GM18499 (cell line): ENCODE measurements around the gene RTN3.
"Not testable (repeated sequence)": the region's sequence is repeated elsewhere in the genome, so short reads cannot be mapped to it uniquely, and the experiment has no call there.

Experiments used
- ATAC-seq: cut with Tn5 transposase; IDR thresholded peaks from one replicate; pipeline ENCODE4 v1.9.1; 2021; ENCODE audit warnings: moderate number of reproducible peaks; ENCODE audit not compliant: insufficient read depth, unreplicated experiment

The RTN3 gene

DNA sequence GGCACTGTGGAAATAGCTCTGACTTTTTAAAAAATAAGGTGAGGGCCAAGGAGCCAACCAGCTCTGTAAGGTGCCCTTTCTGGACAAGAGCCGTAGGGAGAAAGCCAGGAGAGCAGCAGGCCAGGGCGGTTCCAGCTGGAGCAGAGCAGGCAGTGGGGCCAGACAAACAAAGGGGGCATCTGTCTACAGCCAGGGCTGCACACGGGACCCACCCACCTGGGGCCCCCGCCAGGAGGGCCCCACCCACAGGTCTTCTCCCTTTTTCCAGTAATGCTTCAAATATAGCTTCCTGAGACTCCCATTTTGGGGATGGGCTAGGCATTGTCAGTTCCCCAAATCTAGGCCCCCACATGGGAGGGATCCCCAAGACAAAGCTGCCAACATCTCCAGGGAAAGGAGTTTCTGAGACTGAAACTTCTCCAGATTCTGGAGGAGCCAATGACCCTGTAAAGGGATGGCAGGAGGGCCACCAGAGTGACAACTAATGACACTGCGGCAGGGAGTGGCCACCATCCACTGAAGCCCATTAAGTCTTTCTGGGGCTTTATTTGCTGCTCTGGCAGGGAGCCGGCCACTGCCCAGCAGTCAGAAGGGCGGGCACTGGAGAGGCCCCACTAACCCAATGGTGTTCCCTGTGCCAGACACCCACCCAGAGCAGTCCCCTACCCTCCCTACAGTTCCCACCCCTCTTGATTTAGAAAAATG is 85.4 kb downstream of the RTN3 start:
- ATAC-seq = no peak

DNA sequence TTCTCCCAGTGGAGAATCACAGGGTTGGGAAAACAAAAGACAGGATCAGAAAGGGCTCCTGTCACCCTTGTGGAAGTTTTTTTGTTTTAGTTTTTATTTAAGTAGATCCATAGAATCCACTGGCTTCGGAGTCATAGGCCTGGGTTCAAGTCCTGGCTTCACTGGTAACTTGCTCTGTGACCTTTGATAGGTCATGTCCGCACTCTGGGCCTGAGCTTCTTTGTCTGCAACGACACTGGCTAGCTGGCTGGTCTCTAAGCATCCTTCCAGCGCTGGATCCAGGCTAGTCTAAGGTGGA is 85.9 kb downstream of the RTN3 start:
- no peak for ATAC-seq

DNA sequence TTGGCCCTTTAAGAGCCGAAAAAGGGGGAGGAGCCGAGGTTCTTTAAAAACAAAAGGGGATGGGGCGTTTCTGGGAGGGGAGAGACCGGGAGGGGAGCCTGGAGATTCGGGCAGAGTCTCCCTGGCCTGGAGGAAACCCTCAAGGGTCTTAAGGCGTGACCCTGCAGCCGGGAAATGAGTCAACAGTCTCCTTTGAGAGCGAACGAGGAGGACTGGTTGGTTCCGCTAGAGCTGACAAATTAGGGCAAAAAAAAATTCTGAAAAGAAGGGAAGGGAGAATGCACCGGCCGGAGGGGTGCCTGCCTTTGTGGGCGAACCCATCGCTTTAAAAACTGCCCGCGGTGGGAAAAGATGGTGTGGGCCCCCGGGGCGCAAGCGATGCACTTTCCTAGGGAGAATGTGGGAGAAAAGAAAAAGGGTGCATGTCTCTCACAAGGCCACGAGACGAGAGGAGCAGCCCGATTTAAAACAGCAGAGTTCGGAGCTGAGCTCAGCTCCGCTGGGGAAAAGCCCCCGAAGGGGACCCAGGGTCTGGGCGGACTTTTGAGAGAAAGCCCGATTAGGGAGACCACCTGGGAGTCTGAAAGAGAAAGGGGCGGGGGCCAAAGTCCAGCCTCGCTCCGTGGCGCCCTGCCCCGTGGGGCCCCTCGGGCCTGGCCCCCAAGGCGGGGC is 86.4 kb downstream of the RTN3 start:
- ATAC-seq = no peak

DNA sequence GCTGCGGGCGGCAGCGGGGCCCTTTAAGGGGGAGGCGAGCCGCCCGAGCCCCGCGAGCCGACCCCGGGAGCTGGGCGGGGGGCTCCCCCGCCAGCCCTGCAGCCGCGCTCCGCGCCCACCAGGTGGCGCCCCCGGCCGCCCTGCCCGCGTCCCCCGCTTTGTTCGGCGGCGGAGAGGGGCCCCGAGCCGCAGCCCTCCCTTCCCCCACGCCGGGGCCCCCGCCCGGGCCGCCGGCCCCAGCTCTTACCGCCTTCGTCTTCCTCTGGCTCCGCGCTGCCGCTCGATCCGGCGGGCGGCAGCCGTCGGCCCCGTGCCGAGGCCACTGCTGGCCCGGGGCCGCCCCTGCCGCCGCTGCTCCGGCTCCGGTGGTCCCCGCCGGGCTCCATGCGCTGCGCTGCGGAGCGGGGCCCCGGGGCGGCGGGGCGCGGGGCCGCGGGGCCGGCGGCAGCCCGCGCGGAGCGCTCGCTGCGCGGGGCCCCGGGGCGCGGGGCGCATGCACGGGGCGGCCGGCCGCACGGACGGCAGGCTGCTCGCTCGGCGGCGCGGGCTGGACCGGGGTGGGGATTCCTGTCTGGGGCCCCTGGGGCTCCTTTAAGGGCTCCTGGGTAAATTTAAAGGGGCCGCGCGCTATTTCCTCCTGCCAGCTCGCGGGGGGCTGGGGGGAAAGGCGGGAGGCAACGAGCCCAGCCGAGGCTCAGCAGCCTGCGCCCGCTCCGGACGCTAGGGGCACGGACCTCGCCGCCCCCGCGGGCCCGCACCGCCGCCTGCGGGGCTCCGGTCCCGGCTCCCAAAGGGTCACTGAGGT is 87.1 kb downstream of the RTN3 start, which contains the start of gene ZFTA:
TSS of gene ZFTA (minus strand) at position 539 of the 805 bp plus-strand sequence. CDS start at position 386, 153 bp downstream.
- no peak for ATAC-seq

DNA sequence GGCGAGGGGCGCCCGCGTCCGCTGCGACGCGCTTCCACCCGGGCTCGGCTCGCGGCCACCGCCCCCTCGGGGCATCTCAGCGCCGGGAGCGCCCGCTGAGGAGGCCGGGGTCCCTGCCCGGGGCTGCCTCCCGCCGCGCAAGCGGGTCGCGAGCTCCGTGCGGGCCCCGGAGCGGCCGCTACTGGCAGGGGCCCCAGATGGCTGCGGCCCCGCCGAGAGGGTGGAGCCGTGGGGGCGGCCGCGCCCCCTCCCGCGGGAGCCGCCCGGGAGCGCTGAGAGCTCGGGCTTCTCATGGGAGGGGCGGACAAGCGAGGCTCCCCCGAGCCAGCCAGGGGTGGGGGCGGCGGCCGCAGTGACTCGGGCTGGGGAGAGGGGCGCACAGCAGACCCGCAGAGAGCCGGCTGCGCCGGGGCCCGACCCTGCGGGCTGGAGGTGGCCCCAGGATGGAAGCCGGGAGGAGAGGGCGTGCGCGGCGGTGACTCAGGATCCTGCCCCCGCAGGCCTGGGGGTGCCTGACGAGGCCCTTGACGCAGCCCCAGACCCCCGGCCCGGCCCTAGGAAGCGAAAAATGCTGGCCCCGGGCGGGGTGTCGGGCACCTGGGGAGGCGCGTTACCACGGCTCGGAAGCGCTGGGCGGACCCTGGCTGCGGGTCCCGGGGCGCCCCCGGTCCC is 87.9 kb downstream of the RTN3 start:
- no peak for ATAC-seq

DNA sequence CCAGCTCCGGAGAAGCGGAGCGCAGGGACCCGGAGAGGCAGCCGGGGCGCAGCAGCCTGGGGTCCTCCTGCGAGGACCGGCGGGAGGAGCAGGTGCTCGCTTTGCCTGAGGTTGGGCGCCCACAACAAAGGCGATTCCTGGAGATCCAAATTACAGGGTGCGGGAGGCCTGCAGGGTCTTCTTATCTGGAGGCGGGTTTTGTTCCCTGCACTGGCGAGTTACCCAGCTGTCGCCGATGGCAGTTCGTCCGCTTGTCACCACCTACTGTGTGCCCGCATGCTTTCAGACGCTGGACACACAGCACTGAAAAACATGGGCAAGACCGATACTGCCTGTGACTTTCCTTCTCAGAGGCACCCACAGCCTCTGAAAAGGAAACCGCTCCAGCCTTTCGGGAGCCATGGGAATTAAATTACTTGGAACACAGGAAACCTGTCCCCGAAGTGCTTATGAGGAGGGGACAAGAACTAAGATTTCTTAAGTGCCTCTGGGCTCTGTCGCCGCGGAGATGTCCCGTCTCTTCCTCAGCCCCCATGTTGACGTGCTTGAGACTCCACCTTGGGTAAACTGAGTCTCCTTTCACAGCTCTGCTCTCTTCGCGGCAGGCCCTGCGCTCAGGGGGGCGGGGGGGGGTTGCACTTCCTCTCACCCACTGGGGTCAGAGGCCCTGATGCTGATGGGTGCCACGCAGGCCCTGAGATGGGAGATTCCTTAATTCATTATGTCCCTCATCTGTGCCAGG is 88.6 kb downstream of the RTN3 start:
- no peak for ATAC-seq

DNA sequence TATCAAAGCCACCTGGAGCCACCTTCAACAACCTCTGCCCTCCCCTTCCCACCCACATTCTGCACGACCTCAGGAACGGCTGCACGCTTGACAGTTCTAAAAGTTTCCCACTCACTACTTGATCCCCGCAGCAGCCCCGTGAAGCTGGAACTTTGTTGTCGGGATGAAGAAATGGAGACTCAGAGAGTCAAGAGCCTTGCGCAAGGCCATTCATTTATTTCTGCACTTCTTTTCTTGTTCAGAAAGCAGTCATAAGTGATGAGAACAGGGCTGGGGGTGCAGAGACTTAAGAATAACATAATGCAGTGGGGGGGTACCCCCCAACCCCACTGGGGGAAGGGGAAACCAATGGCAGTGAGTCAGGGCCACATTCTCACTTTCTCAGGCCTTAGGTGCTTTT is 89.5 kb downstream of the RTN3 start:
- no peak for ATAC-seq

DNA sequence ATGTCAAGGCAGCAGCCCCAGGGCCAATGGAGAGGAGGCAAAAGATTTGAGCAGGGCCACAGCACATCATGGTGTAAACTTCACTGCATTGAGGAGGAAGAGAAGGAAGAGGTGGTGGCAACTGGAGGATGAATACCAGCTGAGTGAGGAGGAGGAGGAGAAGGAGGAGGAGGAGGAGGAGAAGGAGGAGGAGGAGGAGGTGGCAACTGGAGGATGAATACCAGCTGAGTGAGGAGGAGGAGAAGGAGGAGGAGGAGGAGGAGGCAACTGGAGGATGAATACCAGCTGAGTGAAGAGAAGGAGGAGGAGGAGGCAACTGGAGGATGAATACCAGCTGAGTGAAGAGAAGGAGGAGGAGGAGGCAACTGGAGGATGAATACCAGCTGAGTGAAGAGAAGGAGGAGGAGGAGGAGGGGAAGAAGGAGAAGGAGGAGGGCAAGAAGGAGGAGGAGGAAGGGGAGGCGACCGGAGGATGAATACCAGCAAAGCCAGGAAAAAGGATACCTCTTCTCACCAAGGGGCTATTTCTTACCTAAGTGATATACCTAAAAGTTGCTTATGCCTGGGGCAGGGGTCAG is 90.5 kb downstream of the RTN3 start:
- ATAC-seq = not testable (repeated sequence)

DNA sequence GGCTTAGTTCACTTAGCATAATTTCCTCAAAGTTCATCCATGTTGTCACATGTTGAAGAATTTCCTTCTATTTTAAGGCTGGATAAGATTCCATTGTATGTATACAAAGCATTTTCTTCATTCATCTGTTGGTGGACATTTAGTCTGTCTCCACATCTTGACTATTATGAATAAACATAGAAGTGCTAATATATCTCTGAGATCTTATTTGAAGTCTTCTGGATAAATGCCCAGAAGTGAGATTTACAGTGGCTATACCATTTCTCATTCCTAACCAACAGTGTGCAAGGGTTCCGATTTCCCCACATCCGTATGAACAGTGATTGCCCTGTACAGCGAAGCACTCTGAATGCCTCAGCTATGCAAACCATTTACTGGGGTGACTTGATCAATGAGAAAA is 93.9 kb downstream of the RTN3 start:
- ATAC-seq = no peak

DNA sequence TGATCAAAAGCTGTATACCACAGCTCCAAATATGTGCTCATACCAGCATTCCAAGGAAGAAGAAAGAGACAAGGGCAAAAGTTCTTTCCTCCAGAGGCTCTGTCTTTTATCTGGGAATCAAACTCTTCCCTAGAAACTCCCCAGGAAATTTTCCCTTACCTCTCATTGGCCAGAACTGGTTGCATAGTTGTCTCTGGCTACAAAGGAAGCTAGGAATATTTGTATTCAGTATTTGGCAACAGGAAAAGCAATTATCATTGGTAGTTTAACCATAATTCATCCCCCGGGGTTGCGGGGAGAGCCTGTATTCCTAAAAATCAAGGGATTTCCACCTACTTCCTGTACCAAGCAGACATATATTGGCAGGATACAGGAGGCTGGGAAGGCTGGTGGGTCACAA is 97.7 kb downstream of the RTN3 start:
- ATAC-seq = no peak

DNA sequence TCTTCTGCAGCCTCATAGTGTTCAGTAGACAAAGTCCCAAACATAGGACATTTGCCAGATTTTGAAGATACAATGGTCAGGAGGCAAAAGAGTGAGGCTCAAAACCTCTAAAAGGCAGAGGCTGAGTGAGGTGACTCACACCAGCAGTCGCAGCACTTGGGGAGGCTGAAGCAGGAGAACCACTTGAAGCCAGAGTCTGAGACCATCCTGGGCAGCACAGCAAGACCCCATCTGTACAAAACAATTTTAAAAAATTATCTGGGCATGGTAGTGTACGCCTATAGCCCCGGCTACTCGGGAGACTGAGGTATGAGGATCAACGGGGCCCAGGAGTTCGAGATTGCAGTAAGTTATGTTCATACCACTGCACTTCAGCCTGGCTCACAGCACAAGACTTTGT is 101.4 kb downstream of the RTN3 start:
- no peak for ATAC-seq

DNA sequence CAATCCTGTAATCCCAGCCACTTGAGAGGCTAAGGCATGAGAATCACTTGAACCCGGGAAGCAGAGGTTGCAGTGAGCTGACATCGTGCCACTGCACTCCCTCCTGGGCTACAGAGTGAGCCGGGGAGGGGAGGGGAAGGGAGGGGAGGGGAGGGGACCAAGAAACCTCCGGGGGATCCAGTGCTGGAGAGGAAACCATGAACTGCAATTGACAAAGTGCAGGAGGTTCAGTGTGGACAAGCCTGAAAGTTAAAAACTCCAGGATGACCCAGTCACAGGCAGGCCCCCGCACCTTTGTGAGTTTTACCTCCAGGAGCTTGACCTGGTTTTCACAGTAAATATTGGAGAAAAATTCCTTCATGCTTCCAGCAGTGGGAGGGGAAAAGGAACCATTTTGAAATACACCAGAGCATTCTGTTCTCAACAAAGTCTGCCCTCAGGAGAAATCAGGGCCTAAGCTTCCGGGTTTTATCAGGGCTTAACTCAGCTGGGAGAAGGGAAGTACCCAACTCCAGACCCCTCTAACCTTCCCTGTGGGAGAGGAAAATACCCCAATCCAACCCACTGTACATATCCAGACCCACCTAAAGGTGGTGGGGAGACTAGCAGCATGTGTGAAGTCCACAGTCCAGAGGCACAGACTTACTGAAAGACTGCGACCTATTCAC is 102.8 kb downstream of the RTN3 start:
- no peak for ATAC-seq

DNA sequence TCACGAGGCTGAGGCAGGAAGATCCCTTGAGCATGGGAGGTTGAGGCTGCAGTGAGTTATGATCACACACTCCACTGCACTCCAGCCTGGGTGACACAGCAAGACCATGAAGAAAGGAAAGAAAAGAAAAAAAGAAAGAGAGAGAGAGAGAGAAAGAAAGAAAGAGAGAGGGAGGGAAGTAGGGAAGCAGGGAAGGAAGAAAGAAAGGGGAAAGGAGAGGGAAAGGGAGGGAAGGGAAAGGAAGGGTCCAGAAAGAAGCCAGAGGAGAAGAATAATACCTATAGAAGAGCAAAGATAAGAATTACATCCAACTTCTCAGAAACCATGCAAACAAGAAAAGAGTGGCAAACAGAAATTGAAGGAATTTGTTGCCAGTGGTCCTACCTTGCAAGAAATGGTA is 104.5 kb downstream of the RTN3 start:
- no peak for ATAC-seq

DNA sequence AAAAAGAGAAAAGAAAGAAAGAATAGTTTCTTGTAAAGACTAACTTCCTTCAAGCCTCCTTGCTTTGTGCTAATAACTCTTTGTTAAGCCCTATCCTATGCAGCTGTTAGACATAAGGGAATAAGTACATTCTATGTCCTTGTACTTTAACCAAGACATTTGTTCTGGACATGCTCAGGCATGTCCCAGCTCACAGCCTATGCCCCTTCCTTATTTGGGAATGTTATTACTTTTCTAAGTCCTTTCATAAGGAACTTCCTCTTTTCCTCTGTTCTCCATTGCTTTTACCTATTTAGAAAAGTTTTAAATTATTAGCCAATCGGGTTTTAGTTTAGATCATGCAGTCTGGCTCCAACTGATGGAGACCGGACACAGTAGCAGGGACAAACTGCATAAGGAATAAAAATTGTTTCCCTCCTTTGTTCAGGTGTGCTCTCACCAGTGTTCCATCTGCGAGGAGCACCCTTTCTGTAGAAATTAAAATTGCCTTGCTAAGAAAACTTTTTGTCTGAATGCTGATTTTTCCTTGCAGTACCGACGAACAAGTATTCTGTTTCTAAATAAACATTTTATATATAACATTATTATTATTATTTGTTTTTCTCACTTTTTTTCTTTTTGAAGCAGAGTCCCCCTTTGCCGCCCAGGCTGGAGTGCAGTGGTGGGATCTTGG is 110.3 kb downstream of the RTN3 start:
- ATAC-seq = no peak

DNA sequence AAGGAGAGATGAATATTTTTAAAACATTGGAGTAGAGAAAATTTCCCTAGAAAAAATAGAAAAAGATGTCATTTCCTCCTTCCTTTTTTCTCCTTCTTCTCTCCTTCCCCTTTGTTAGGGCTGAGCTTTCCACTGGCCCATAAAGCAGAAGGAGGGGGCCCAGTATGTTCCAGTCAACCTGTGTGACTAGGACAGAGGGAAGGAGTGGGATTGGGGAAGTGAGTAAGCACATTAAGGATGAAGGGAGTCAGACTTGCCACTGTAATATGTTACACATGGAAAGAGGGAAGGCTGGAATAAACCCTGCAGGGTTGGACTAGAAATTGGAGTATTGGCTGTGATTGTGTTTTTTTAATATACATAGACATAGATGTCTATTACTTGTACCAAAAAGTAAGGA is 111.9 kb downstream of the RTN3 start:
- ATAC-seq = no peak

DNA sequence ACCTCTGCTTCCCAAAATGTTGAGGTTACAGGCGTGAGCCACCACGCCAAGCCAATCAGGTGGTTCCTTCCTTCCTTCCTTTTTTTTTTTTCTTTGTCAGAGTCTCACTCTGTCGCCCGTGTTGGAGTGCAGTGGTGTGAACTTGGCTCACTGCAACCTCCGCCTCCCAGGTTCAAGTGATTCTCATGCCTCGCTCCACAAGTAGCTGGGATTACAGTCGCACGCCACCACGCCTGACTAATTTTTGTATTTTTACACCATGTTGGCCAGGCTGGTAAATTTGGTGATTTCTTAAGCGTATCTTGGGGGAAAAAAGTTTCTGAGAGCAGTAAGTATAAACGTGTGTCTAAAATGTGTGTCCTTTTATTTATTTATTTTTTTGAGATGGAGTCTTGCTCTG is 113.8 kb downstream of the RTN3 start:
- no peak for ATAC-seq

DNA sequence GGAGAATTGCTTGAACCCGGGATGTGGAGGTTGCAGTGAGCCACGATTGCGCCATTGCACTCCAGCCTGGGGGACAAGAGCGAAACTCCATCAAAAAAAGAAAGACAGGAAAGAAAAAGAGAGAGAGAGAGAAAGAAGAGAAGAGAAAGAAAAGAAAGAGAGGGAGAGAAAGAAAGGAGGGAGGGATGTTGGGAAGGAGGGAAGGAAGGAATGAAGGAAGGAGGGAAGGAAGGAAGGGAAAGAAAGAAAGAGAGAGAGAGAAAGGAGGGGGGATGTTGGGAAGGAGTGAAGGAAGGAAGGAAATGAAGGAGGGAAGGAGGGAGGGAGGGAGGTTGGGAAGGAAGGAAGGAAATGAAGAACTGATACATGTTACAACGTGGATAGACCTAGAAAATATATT is 119.6 kb downstream of the RTN3 start:
- no peak for ATAC-seq

DNA sequence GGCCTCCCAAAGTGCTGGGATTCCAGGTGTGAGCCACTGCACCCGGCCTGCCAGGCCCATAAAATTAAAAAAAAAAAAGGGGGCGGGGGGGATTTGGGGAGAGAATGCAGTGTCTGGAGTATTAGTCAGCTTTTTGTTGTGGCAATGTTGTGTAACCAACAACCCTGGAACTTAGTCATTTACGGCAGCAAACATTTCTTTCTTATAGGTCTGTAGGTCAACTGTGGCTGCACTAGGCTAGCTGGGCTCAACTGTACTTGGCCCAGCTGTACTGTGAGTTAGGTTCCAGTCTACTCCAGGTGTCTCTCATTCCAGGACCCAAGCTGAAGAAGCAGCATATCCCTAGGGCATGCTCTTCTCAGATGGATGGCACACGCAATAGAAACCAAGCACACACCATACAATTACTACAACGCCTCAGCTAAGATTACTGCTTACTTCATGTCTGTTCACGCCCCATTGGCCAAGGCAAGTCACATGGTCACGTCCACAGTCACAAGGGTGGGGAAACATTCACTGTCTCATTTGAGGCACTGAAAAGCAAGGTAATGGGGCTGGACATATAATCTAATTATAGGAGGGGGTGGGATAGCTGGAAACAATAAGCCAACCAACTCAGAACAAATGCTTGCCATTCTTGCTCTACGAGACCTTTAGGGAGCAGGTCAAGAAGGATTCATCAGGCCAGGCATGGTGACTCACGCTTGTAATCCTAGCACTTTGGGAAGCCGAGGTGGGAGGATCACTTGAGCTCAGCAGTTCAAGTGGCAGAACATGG is 121.5 kb downstream of the RTN3 start:
- ATAC-seq = no peak
